Neural cell (in vitro differentiated cells): ENCODE data around the gene GCFC2. TPM values are rescaled to one million over a fixed set of nuclear protein-coding genes. Genes with fewer than 3 reads are reported as not detected.
"Not testable (repeated sequence)": the region's sequence is repeated elsewhere in the genome, so short reads cannot be mapped to it uniquely, and the experiment has no call there.

Experiments used
- H2AFZ ChIP-seq: fragments of 200-600, 300-800 bp; sonication (generic), shearing (Covaris generic); 2 replicates; pipeline ENCODE4 v1.6.0; 2014; ENCODE audit warnings: low read depth, mild to moderate bottlenecking, antibody characterized with exemption, low read length, moderate library complexity
- H3F3A ChIP-seq: fragments of 200-600 bp; shearing (Covaris generic); 2 replicates; pipeline ENCODE4 v1.6.1; 2016; ENCODE audit warnings: mild to moderate bottlenecking, moderate library complexity, mixed read lengths, antibody characterized with exemption, low read length; ENCODE audit not compliant: insufficient read depth, poor library complexity, severe bottlenecking
- H3K27ac ChIP-seq: fragments of 200-600, 300-800 bp; sonication (generic), shearing (Covaris generic); 2 replicates; pipeline ENCODE4 v1.5.1; 2014; ENCODE audit warnings: mild to moderate bottlenecking, low read length, moderate library complexity
- H3K27me3 ChIP-seq: fragments of 300-800, 200-600 bp; sonication (generic), shearing (Covaris generic); 2 replicates; pipeline ENCODE4 v1.6.0; 2014; ENCODE audit warnings: mild to moderate bottlenecking, low read depth, low read length, moderate library complexity; ENCODE audit not compliant: insufficient read depth
- H3K36me3 ChIP-seq: fragments of 300-800, 200-600 bp; sonication (generic), shearing (Covaris generic); 2 replicates; pipeline ENCODE4 v1.5.1; 2014; ENCODE audit warnings: mild to moderate bottlenecking, antibody characterized with exemption, low read length, moderate library complexity; ENCODE audit not compliant: insufficient read depth
- H3K4me2 ChIP-seq: fragments of 300-800, 200-600 bp; sonication (generic), shearing (Covaris generic); 2 replicates; pipeline ENCODE4 v1.6.0; 2014; ENCODE audit warnings: mild to moderate bottlenecking, low read length
- H3K4me3 ChIP-seq: fragments of 300-800, 200-600 bp; sonication (generic), shearing (Covaris generic); 2 replicates; pipeline ENCODE4 v1.5.1; 2014; ENCODE audit warnings: mild to moderate bottlenecking, low read length, moderate library complexity
- H3K79me2 ChIP-seq: fragments of 200-600 bp; shearing (Covaris generic); replicated peaks from 2 replicates; pipeline ENCODE4 v1.6.0; 2014; ENCODE audit warnings: mild to moderate bottlenecking, low read length, moderate library complexity; ENCODE audit not compliant: insufficient read depth
- H3K9ac ChIP-seq: fragments of 300-800, 200-600 bp; sonication (generic), shearing (Covaris generic); 2 replicates; pipeline ENCODE4 v1.6.1; 2016; ENCODE audit warnings: mild to moderate bottlenecking, low read length, mixed read lengths
- H3K9me2 ChIP-seq: fragments of 200-600 bp; shearing (Covaris generic); 2 replicates; pipeline ENCODE4 v1.6.1; 2016; ENCODE audit warnings: mild to moderate bottlenecking, low read length, mixed read lengths; ENCODE audit not compliant: insufficient read depth
- H3K9me3 ChIP-seq: fragments of 200-600, 300-800 bp; sonication (generic), shearing (Covaris generic); 2 replicates; pipeline ENCODE4 v1.6.1; 2016; ENCODE audit warnings: mild to moderate bottlenecking, mixed run types, low read length, moderate library complexity, mixed read lengths
- H4K20me1 ChIP-seq: fragments of 200-600 bp; shearing (Covaris generic); 2 replicates; pipeline ENCODE4 v1.6.1; 2016; ENCODE audit warnings: mild to moderate bottlenecking, mixed run types; ENCODE audit not compliant: insufficient read depth
- EP300 ChIP-seq: fragments of 450-650 bp; conservative IDR thresholded peaks from 2 replicates; pipeline ENCODE4 v1.6.1; 2014; ENCODE audit warnings: antibody characterized with exemption, mild to moderate bottlenecking, moderate library complexity; ENCODE audit not compliant: poor library complexity, severe bottlenecking
- EZH2 ChIP-seq: fragments of 200-600, 300-800 bp; shearing (Covaris generic), sonication (generic); IDR thresholded peaks from 2 replicates; pipeline ENCODE4 v1.6.1; 2014; ENCODE audit warnings: antibody characterized with exemption, low read length, borderline replicate concordance, mild to moderate bottlenecking; ENCODE audit not compliant: insufficient read depth, poor library complexity, severe bottlenecking
- MXI1 ChIP-seq: fragments of 450-650 bp; conservative IDR thresholded peaks from 2 replicates; pipeline ENCODE4 v1.6.1; 2014; ENCODE audit warnings: antibody characterized with exemption, mild to moderate bottlenecking; ENCODE audit not compliant: poor library complexity, severe bottlenecking
- POLR2AphosphoS5 ChIP-seq: IDR thresholded peaks from 2 replicates; pipeline ENCODE4 v1.6.1; 2012
- RAD21 ChIP-seq: fragments of 450-650 bp; conservative IDR thresholded peaks from 2 replicates; pipeline ENCODE4 v1.6.1; 2014; ENCODE audit warnings: antibody characterized with exemption, mild to moderate bottlenecking, moderate library complexity
- SMC3 ChIP-seq: fragments of 450-650 bp; conservative IDR thresholded peaks from 2 replicates; pipeline ENCODE4 v1.6.1; 2014; ENCODE audit warnings: antibody characterized with exemption, mild to moderate bottlenecking, moderate library complexity; ENCODE audit not compliant: poor library complexity
- TAF1 ChIP-seq: IDR thresholded peaks from 2 replicates; pipeline ENCODE4 v1.6.1; 2012; ENCODE audit warnings: low read depth
- polyA plus RNA-seq: library from polyadenylated mRNA; depleted of rRNA; stranded (reverse); fragments of >200 nt; gene quantifications from 2 replicates; pipeline ENCODE4 v1.2.3, GENCODE V29; 2014
- TF ChIP-seq, protein P1 (sequence below): IDR thresholded peaks from 2 replicates; pipeline ENCODE4 v1.6.1; 2012; ENCODE audit warnings: borderline replicate concordance
- TF ChIP-seq, protein P2 (sequence below): fragments of 450-650 bp; IDR thresholded peaks from 2 replicates; pipeline ENCODE4 v1.5.1; 2014; ENCODE audit warnings: antibody characterized with exemption, mild to moderate bottlenecking, moderate library complexity; ENCODE audit not compliant: poor library complexity, severe bottlenecking

Gene GCFC2
- polyA plus RNA-seq, 1 donor from 2014 or later: 2.5 TPM

DNA sequence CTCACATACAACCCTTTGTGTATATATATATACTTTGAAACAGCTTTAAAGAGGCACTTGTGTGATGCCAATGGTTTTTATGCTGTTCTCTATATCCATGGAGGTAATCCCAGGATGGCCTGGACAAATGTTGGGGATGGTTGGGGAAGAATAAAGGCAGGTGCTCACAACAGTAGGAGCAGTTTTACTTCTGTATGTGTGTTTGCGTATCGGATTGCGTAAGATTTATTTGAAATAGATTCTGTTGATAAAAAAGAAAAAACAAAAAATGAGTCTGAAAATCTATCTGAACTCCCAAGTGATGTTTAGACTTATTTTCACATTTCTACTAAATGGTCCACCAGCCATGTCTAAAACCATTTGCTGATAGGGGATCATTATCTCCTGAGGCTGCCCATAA, 34.8 kb downstream of the GCFC2 start:
- H3K27ac ChIP-seq: no peak overlapping the region
- no peak overlapping the region for H3K4me3 ChIP-seq
- H4K20me1 ChIP-seq: no peaks in the 10 kb centered on the region
- no peak overlapping the region for H3K4me2 ChIP-seq
- no peaks in the 10 kb centered on the region for H3K79me2 ChIP-seq
- H2AFZ ChIP-seq: no peak overlapping the region
- H3K9me3 ChIP-seq: no peaks in the 10 kb centered on the region
- TF ChIP-seq RAD21: no peak
- TF ChIP-seq EZH2: no peak
- TF ChIP-seq SMC3: no peak
- TF ChIP-seq TAF1: no peak
- no peak for TF ChIP-seq POLR2AphosphoS5
- TF ChIP-seq, protein P1, sequence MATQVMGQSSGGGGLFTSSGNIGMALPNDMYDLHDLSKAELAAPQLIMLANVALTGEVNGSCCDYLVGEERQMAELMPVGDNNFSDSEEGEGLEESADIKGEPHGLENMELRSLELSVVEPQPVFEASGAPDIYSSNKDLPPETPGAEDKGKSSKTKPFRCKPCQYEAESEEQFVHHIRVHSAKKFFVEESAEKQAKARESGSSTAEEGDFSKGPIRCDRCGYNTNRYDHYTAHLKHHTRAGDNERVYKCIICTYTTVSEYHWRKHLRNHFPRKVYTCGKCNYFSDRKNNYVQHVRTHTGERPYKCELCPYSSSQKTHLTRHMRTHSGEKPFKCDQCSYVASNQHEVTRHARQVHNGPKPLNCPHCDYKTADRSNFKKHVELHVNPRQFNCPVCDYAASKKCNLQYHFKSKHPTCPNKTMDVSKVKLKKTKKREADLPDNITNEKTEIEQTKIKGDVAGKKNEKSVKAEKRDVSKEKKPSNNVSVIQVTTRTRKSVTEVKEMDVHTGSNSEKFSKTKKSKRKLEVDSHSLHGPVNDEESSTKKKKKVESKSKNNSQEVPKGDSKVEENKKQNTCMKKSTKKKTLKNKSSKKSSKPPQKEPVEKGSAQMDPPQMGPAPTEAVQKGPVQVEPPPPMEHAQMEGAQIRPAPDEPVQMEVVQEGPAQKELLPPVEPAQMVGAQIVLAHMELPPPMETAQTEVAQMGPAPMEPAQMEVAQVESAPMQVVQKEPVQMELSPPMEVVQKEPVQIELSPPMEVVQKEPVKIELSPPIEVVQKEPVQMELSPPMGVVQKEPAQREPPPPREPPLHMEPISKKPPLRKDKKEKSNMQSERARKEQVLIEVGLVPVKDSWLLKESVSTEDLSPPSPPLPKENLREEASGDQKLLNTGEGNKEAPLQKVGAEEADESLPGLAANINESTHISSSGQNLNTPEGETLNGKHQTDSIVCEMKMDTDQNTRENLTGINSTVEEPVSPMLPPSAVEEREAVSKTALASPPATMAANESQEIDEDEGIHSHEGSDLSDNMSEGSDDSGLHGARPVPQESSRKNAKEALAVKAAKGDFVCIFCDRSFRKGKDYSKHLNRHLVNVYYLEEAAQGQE: no peak
- TF ChIP-seq MXI1: no peak
- TF ChIP-seq EP300: no peak
- TF ChIP-seq, protein P2, sequence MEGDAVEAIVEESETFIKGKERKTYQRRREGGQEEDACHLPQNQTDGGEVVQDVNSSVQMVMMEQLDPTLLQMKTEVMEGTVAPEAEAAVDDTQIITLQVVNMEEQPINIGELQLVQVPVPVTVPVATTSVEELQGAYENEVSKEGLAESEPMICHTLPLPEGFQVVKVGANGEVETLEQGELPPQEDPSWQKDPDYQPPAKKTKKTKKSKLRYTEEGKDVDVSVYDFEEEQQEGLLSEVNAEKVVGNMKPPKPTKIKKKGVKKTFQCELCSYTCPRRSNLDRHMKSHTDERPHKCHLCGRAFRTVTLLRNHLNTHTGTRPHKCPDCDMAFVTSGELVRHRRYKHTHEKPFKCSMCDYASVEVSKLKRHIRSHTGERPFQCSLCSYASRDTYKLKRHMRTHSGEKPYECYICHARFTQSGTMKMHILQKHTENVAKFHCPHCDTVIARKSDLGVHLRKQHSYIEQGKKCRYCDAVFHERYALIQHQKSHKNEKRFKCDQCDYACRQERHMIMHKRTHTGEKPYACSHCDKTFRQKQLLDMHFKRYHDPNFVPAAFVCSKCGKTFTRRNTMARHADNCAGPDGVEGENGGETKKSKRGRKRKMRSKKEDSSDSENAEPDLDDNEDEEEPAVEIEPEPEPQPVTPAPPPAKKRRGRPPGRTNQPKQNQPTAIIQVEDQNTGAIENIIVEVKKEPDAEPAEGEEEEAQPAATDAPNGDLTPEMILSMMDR: no peak
- H3K36me3 ChIP-seq: peaks cover 4% of the 10 kb centered on the region
- H3K9ac ChIP-seq: no peak overlapping the region
- H3K9me2 ChIP-seq: no peaks in the 10 kb centered on the region
- H3F3A ChIP-seq: no peaks in the 10 kb centered on the region
- no peaks in the 10 kb centered on the region for H3K27me3 ChIP-seq

DNA sequence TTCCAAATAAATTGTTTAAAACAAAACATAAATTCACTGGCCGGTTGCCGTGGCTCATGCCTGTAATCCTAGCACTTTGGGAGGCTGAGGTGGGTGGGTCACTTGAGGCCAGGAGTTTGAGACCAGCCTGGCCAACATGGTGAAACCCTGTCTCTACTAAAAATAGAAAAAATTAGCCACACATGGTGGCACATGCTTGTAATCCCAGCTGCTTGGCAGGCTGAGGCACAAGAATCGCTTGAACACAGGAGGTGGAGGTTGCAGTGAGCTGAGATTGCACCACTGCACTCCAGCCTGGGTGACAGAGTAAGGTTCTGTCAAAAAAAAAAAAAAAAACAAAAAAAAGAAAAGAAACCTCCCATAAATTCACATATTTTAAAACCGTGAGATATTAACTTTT, 35.3 kb downstream of the GCFC2 start:
- H3K27ac ChIP-seq, H3F3A ChIP-seq, H3K9ac ChIP-seq, H3K9me2 ChIP-seq, H4K20me1 ChIP-seq, H3K4me3 ChIP-seq, H3K9me3 ChIP-seq, H2AFZ ChIP-seq, H3K27me3 ChIP-seq, H3K36me3 ChIP-seq, H3K4me2 ChIP-seq, H3K79me2 ChIP-seq: not testable (repeated sequence)

DNA sequence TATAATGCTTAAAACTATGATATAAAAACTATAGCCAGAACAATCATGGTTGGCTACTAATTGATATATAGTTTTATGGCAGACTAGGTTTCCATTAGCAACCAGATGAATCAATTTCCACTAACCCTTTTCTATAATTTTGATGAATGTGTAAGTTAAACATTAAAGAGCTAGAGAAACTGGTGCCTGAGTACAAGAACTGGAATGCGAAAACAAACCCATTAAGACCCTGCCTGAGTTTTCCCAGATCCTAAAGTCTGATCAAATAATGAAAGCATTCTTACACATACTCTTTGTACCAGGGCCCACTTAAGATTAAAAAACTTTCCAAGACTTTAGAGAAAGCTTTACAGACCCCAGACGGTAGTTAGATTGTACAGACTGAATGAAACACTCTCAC, 42.8 kb downstream of the GCFC2 start:
- Histone ChIP-seq H3F3A (no peaks in the 10 kb centered on the region), H3K36me3 (peaks cover 4% of the 10 kb centered on the region), H3K9me2 (no peaks in the 10 kb centered on the region), H2AFZ (no peak overlapping the region), H3K4me3 (no peak overlapping the region), H3K9ac (no peak overlapping the region), H4K20me1 (no peaks in the 10 kb centered on the region), H3K27ac (no peak overlapping the region), H3K27me3 (no peaks in the 10 kb centered on the region), H3K9me3 (no peaks in the 10 kb centered on the region), H3K79me2 (no peaks in the 10 kb centered on the region), H3K4me2 (no peak overlapping the region)
- no peak for TF ChIP-seq TAF1
- TF ChIP-seq, protein P1: no peak
- TF ChIP-seq, protein P2: no peak
- TF ChIP-seq EP300: no peak
- no peak for TF ChIP-seq MXI1
- TF ChIP-seq EZH2: no peak
- TF ChIP-seq SMC3: no peak
- no peak for TF ChIP-seq POLR2AphosphoS5
- TF ChIP-seq RAD21: no peak
